HUES6 (cell line): Measurements from ENCODE around the gene IL26.
"Not testable (repeated sequence)": the region's sequence is repeated elsewhere in the genome, so short reads cannot be mapped to it uniquely, and the experiment has no call there.

ENCODE experiments used
- H3K27ac ChIP-seq: 2 replicates; pipeline ENCODE4 v1.7.0; 2013; ENCODE audit warnings: low read depth, mild to moderate bottlenecking, low read length, inconsistent platforms
- H3K27me3 ChIP-seq: 2 replicates; pipeline ENCODE4 v1.6.1; 2013; ENCODE audit warnings: low read length; ENCODE audit not compliant: control insufficient read depth, insufficient read depth
- H3K36me3 ChIP-seq: 2 replicates; pipeline ENCODE4 v1.6.1; 2013; ENCODE audit warnings: low read length; ENCODE audit not compliant: control insufficient read depth, insufficient read depth
- H3K4me1 ChIP-seq: 2 replicates; pipeline ENCODE4 v1.6.1; 2013; ENCODE audit warnings: low read length; ENCODE audit not compliant: control insufficient read depth, insufficient read depth
- H3K4me3 ChIP-seq: 2 replicates; pipeline ENCODE4 v1.5.1; 2013; ENCODE audit warnings: low read depth, low read length
- H3K9ac ChIP-seq: one replicate; pipeline ENCODE4 v1.6.1; 2013; ENCODE audit warnings: mild to moderate bottlenecking, low read length
- H3K9me3 ChIP-seq: 2 replicates; pipeline ENCODE4 v1.6.1; 2013; ENCODE audit warnings: low read depth, low read length; ENCODE audit not compliant: control insufficient read depth, insufficient read depth

IL26 gene

DNA sequence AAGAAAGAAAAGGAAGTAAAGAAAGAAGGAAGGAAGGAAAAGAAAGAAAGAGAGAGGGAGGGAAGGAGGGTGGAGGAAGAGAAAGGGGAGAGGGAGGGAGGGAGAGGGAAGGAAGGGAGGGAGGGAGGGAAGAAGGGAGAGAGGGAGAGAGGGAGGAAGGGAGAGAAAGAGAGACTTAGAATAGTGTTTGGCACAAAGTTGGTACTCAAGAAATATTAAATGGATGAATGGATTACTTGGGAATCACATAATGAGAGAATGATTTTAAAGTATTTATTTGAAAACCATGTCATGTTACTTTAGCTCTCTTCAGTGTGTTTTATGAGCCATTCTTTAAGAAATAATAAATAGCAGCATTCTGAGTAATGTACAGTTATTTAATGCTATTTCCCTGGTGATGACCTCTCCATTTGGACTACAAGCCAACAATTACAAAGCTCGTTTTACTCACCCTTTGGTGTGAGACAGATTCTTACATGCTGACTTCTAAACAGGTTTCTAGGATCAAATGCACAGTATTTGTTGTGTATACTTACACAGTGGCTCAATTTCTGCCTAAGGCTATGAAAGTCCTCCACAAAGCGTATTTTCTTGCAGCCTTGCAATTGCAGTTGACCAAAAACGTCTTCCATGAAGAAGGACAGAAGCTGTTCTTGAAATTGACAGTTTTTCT lies 861 bp downstream of the IL26 start:
- Histone ChIP-seq H3K9me3 (no peaks in the 10 kb centered on the region), H3K9ac (no peak overlapping the region), H3K27me3 (no peaks in the 10 kb centered on the region), H3K36me3 (no peaks in the 10 kb centered on the region), H3K4me1 (no peaks in the 10 kb centered on the region), H3K27ac (no peak overlapping the region), H3K4me3 (no peak overlapping the region)

- Histone ChIP-seq H3K9me3 (no peaks in the 10 kb centered on the region), H3K27ac (no peak overlapping the region), H3K4me1 (no peaks in the 10 kb centered on the region), H3K4me3 (no peak overlapping the region), H3K27me3 (no peaks in the 10 kb centered on the region), H3K36me3 (no peaks in the 10 kb centered on the region), H3K9ac (no peak overlapping the region)
Observed at GRCh38 chr12:68223067-68223747, 2.4 kb downstream of the IL26 start.

- Histone ChIP-seq H3K9me3 (no peaks in the 10 kb centered on the region), H3K9ac (no peak overlapping the region), H3K4me3 (no peak overlapping the region), H3K27ac (no peak overlapping the region), H3K4me1 (no peaks in the 10 kb centered on the region), H3K27me3 (no peaks in the 10 kb centered on the region), H3K36me3 (no peaks in the 10 kb centered on the region)
Observed at GRCh38 chr12:68222326-68222725, 3.3 kb downstream of the IL26 start.

DNA sequence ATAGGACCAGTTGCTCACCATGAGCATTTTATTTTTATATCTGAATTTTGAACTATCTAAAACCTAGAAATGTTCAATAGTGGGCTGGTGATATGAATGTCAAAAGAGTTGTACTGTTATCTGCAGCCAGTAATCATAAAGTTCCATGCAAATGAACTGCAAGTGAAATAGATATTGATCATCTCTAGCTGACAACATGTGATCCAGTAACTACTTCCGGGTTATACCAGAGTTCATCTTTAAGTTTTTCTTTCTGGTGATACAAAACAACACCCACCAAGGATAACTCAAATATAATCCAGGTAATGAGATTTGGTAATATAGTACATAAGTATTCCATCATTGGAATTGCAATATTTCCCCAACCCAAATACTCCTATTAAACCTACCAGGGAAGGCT lies 4.1 kb downstream of the IL26 start:
- H3K4me3 ChIP-seq: no peak overlapping the region

GRCh38 chr12:68210875-68211274 lies 14.7 kb downstream of the IL26 start:
- no peak overlapping the region for H3K4me3 ChIP-seq
- H3K9me3 ChIP-seq: no peaks in the 10 kb centered on the region
- H3K27me3 ChIP-seq: no peaks in the 10 kb centered on the region
- H3K36me3 ChIP-seq: no peaks in the 10 kb centered on the region
- no peak overlapping the region for H3K9ac ChIP-seq
- H3K27ac ChIP-seq: no peak overlapping the region
- 0 out of 2 replicates have a peak, but pooled peaks cover 3% of the 10 kb centered on the region for H3K4me1 ChIP-seq

More for the DNA sequence above, 4.1 kb downstream of the IL26 start:
- no peaks in the 10 kb centered on the region for H3K9me3 ChIP-seq
- no peaks in the 10 kb centered on the region for H3K27me3 ChIP-seq
- no peaks in the 10 kb centered on the region for H3K4me1 ChIP-seq
- no peak overlapping the region for H3K27ac ChIP-seq
- H3K9ac ChIP-seq: no peak overlapping the region
- H3K36me3 ChIP-seq: no peaks in the 10 kb centered on the region

DNA sequence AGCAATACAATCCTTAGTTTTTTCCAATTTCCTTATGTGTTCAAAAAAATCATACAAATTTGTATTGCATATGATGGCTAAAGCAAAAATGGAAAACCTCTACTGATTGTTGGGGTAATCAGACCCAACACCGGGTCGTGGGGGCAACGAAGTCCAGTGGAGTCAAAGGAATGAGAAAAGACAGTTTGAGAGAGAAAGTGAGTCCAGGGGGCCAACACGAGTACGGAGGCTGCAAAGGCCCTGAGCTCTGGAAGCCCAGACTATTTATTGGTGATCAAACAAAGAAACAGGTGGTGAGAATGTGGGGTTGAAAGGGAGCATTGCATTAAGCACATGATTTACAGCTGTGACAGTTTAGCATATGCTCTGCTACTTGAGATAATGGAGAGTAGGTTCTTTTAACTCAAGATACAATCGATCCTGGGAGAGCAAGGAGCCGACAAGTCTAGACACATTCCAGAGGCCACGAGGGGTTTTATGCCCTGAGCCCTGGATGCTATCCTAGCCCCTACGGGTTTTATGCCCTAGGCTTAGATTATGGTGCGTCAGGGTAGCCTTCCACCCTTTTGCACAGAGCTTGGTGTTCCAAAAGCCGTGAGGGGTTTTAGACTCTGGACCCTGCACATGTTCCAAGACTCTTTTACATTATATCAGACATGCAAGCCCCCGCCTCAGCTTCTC lies 16.4 kb downstream of the IL26 start:
- H3K4me3 ChIP-seq, H3K27me3 ChIP-seq, H3K9ac ChIP-seq, H3K4me1 ChIP-seq, H3K27ac ChIP-seq, H3K9me3 ChIP-seq, H3K36me3 ChIP-seq: not testable (repeated sequence)

DNA sequence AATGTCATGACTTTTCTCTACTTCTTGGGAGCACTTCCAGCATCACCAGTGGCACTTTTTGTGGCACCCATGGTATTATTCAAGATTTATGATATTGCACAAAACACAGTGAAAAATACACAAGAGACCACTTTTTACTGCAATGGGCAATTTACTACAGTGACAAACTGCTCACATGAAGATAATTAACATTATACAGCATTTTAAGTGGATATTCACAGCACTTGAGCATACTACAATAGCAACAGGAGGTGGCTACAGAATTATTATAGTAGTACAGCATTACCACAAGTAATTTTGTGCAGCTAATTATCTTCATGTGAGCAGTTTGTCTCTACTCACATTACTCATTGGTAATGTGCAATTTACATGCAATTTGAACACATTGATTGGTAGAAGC lies 18.3 kb downstream of the IL26 start:
- Histone ChIP-seq H3K9ac (no peak overlapping the region), H3K27me3 (no peaks in the 10 kb centered on the region), H3K4me1 (0 out of 2 replicates have a peak, but pooled peaks cover 3% of the 10 kb centered on the region), H3K27ac (no peak overlapping the region), H3K36me3 (no peaks in the 10 kb centered on the region), H3K4me3 (no peak overlapping the region), H3K9me3 (no peaks in the 10 kb centered on the region)

GRCh38 chr12:68206446-68206845 lies 19.2 kb downstream of the IL26 start:
- no peaks in the 10 kb centered on the region for H3K27me3 ChIP-seq
- no peak overlapping the region for H3K27ac ChIP-seq
- H3K4me1 ChIP-seq: 0 out of 2 replicates have a peak, but pooled peaks cover 3% of the 10 kb centered on the region
- no peaks in the 10 kb centered on the region for H3K9me3 ChIP-seq
- H3K36me3 ChIP-seq: no peaks in the 10 kb centered on the region
- H3K9ac ChIP-seq: no peak overlapping the region
- no peak overlapping the region for H3K4me3 ChIP-seq

GRCh38 chr12:68203460-68203875 lies 22.1 kb downstream of the IL26 start:
- H3K36me3 ChIP-seq: no peaks in the 10 kb centered on the region
- H3K9ac ChIP-seq: no peak overlapping the region
- 0 out of 2 replicates have a peak, but pooled peaks cover 5% of the 10 kb centered on the region for H3K4me1 ChIP-seq
- H3K4me3 ChIP-seq: no peak overlapping the region
- H3K27ac ChIP-seq: no peak overlapping the region
- no peaks in the 10 kb centered on the region for H3K27me3 ChIP-seq
- no peaks in the 10 kb centered on the region for H3K9me3 ChIP-seq

- 0 out of 2 replicates have a peak, but pooled peaks cover 5% of the 10 kb centered on the region for H3K4me1 ChIP-seq
- no peak overlapping the region for H3K27ac ChIP-seq
- H3K4me3 ChIP-seq: no peak overlapping the region
- no peak overlapping the region for H3K9ac ChIP-seq
- no peaks in the 10 kb centered on the region for H3K27me3 ChIP-seq
- H3K9me3 ChIP-seq: no peaks in the 10 kb centered on the region
- H3K36me3 ChIP-seq: no peaks in the 10 kb centered on the region
Observed at GRCh38 chr12:68200854-68201253, 24.8 kb downstream of the IL26 start.

- Histone ChIP-seq H3K4me3 (no peak overlapping the region), H3K27me3 (no peaks in the 10 kb centered on the region), H3K9me3 (no peaks in the 10 kb centered on the region), H3K4me1 (0 out of 2 replicates have a peak, but pooled peaks cover 5% of the 10 kb centered on the region), H3K27ac (no peak overlapping the region), H3K9ac (no peak overlapping the region), H3K36me3 (no peaks in the 10 kb centered on the region)
Observed at GRCh38 chr12:68199127-68199526, 26.5 kb downstream of the IL26 start.
